ENCODE measurements around the gene CALCOCO1. TPM values are rescaled to one million over a fixed set of nuclear protein-coding genes. Genes with fewer than 3 reads are reported as not detected.
"Not testable (repeated sequence)": the region's sequence is repeated elsewhere in the genome, so short reads cannot be mapped to it uniquely, and the experiment has no call there.

CALCOCO1 gene
- total RNA-seq, 2 donors from 2014 or later: 108 to 194 TPM

GRCh38 chr12:53725824-53726223 is 1.4 kb downstream of the CALCOCO1 start:
- intact Hi-C loops (cut with DNase I): no loop called here
- Histone ChIP-seq H3K36me3 (peaks cover 6 to 14% of the 10 kb centered on the region in 2 donors), H3K9me3 (no peaks in the 10 kb centered on the region), H3K4me3 (peak overlapping the region in 1 of 2 donors; percentile 53), H3K27me3 (replicated peaks; ENCODE audit: insufficient read depth) (no peaks in the 10 kb centered on the region), H3K4me1 (replicated peaks) (no peaks in the 10 kb centered on the region), H3K27ac (no peak overlapping the region)
- TF ChIP-seq CTCF (IDR thresholded peaks at IDR 0.05) (no peak), POLR2AphosphoS5 (IDR thresholded peaks at IDR 0.05) (no peak), POLR2A (IDR thresholded peaks at IDR 0.05) (no peak)
- 36% methylated on average over 4 of the region's 4 CpGs for WGBS
- DNase-seq (ENCODE audit: low spot score): no peak

- 81% methylated on average over 3 of the region's 3 CpGs for WGBS
- DNase-seq (ENCODE audit: low spot score): no peak
- Histone ChIP-seq H3K4me1 (replicated peaks) (no peaks in the 10 kb centered on the region), H3K4me3 (no peak overlapping the region), H3K36me3 (peaks cover 6 to 14% of the 10 kb centered on the region in 2 donors), H3K27me3 (replicated peaks; ENCODE audit: insufficient read depth) (no peaks in the 10 kb centered on the region), H3K9me3 (no peaks in the 10 kb centered on the region), H3K27ac (no peak overlapping the region)
- no peak for TF ChIP-seq POLR2AphosphoS5 (IDR thresholded peaks at IDR 0.05)
- no peak for TF ChIP-seq CTCF (IDR thresholded peaks at IDR 0.05)
- no peak for TF ChIP-seq POLR2A (IDR thresholded peaks at IDR 0.05)
- intact Hi-C loops (cut with DNase I): no loop called here
These were observed 4.7 kb downstream of the CALCOCO1 start for GRCh38 chr12:53722450-53723041.

GRCh38 chr12:53720946-53721345 is 6.3 kb downstream of the CALCOCO1 start:
- peaks cover 6 to 16% of the 10 kb centered on the region in 2 donors for H3K36me3 ChIP-seq
- intact Hi-C loops (cut with DNase I): no loop called here
- 78% methylated on average over 1 of the region's 1 CpG for WGBS

GRCh38 chr12:53719649-53720048 is 7.6 kb downstream of the CALCOCO1 start:
- no peak for TF ChIP-seq CTCF (IDR thresholded peaks at IDR 0.05)
- no peak for TF ChIP-seq POLR2AphosphoS5 (IDR thresholded peaks at IDR 0.05)
- no peak for TF ChIP-seq POLR2A (IDR thresholded peaks at IDR 0.05)
- Histone ChIP-seq H3K4me3 (no peak overlapping the region), H3K9me3 (no peaks in the 10 kb centered on the region), H3K27ac (no peak overlapping the region), H3K36me3 (peaks cover 13 to 25% of the 10 kb centered on the region in 2 donors), H3K4me1 (replicated peaks) (no peaks in the 10 kb centered on the region), H3K27me3 (replicated peaks; ENCODE audit: insufficient read depth) (no peaks in the 10 kb centered on the region)
- DNase-seq (ENCODE audit: low spot score): no peak
- WGBS: 65% methylated on average over 2 of the region's 2 CpGs
- intact Hi-C loops (cut with DNase I): no loop called here

More at GRCh38 chr12:53720946-53721345, 6.3 kb downstream of the CALCOCO1 start:
- H3K27ac ChIP-seq: no peak overlapping the region
- no peak for DNase-seq (ENCODE audit: low spot score)
- no peak overlapping the region for H3K4me3 ChIP-seq
- H3K4me1 ChIP-seq (replicated peaks): no peaks in the 10 kb centered on the region
- TF ChIP-seq CTCF (IDR thresholded peaks at IDR 0.05): no peak
- TF ChIP-seq POLR2A (IDR thresholded peaks at IDR 0.05): no peak
- TF ChIP-seq POLR2AphosphoS5 (IDR thresholded peaks at IDR 0.05): no peak
- H3K27me3 ChIP-seq (replicated peaks; ENCODE audit: insufficient read depth): no peaks in the 10 kb centered on the region
- no peaks in the 10 kb centered on the region for H3K9me3 ChIP-seq

GRCh38 chr12:53718567-53718966 is 8.7 kb downstream of the CALCOCO1 start:
- H3K4me3 ChIP-seq; DNase-seq (ENCODE audit: low spot score); H3K4me1 ChIP-seq (replicated peaks); H3K9me3 ChIP-seq; H3K27ac ChIP-seq; H3K27me3 ChIP-seq (replicated peaks; ENCODE audit: insufficient read depth); intact Hi-C loops (cut with DNase I): not testable (repeated sequence)
- WGBS: 95% methylated on average over 6 of the region's 6 CpGs
- H3K36me3 ChIP-seq: peaks cover 14 to 25% of the 10 kb centered on the region in 2 donors

All from prostate gland (tissue), 2 donors.